CD4-positive, alpha-beta T cell treated with Interleukin-1 beta for 1 hour (primary cell): Measurements from ENCODE around the gene ARID5B.
A peak's percentile ranks its signal among the peaks of the same experiment; 100 is the strongest.

Source experiments
- DNase-seq, 2 donors: peaks; one replicate each; pipeline ENCODE4 v3.0.0-alpha.2; 2020 to 2022

ARID5B gene

DNA sequence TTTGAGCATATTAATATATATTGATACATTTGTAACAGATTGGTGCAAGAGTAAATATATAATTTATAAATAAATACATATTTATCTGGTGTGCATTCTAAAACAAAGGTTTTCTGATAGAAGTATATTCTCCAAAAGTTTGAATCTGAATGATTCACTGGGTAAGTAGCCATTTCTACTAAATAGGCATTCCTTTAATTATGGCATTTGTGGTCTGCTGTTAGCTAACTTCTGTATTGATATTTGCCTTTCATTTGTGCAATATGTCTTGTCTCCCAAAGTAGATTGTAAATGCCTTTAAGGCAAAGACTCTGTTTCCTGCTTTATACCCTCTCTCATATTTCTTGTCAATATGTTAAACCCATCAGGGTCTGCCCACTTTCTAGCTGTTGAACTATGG is 11.1 kb upstream of the ARID5B start:
- DNase-seq: no peak

- DNase-seq: no peak
Observed at GRCh38 chr10:61890881-61891409, 10.6 kb upstream of the ARID5B start.

- DNase-seq: no peak
Observed at GRCh38 chr10:61891906-61892585, 9.5 kb upstream of the ARID5B start.

DNA sequence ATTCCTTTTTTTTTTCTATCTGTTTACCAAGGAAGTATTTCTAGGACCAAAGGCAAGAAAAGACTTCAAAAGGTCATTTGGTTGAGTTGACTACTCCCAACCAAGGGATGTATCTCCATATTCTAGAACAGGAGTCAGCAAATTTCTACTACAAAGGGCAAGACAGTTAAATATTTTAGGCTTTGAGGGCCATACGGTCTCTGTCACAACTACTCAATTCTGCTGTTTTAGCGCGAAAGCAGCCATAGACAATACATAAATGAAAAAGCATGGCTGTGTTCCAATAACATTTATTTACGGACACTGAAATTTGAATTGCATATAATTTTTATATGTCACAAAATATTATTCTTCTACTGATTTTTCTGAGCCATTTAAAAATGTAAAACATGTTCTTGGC is 8.5 kb upstream of the ARID5B start:
- DNase-seq: no peak

GRCh38 chr10:61894133-61894532 is 7.4 kb upstream of the ARID5B start:
- no peak for DNase-seq

DNA sequence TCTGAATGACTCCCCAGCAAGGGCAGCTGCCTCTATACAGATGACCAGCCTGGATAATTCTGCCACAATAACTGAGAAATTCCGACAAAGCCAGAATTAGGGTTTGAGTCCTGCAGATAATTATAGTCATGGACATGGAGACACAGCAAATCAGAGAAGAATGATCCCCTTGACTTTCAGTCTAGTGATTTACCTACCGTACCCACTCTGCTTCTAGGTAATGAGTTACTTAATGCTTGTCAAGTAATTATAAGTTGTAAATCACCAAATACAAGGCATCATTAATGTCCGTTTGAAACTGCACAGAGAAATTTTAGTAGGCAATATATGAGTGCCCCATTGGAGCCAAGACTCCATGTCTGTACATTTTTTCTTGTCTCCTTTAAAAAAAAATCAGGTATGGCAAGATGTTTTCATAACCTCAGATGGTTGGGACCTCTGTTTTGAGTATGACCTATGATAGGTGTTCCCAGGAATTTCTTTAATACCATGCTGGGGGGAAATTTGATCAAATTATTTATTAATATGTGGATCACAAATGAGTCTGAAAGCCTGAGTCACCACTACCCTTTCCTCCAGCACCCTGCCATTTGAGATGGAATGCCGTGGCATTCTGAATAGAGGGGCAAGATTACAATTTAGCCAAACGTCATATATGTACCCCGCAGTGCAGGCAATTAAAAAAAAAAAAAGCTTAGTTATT is 5.5 kb upstream of the ARID5B start:
- no peak for DNase-seq

DNA sequence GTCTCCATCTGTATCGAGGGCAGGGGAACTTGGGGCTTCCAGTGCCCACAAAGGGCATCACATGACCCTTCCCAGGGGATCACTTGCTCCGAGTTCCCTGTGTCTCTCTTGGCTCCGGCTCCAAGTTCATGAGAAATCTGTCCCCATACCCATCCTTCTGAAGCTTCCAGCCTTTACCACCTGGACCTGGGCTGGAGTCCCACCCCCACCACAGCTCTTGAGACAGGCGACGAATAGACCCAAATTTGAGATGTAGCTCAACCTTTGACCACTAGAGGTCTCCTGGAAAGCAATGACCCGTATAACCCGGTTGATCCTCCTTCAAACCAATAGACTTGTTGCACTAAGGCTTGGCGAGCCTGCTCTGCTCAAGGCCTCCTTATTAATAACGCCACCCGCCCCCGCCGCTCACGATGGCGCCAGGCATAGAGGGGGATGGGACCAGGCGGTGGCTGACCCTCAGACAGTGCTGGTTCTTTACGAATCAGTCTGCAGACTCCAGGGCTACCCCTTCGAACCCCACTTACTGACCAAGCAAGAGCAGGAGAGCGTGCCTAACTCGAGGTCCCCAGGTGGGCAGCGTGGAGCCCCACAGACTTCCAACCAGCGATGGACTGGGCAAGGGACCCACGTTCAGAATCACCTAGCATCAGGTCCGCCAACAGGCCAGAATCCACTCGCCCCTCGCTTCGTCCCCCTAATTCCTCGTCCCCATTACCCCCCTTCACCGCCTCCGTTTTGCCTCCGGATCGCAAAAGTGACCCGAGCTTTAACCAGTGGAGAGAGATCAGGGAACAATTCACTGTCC is 4.4 kb upstream of the ARID5B start:
- peak; percentile 76 to 85 for DNase-seq

DNA sequence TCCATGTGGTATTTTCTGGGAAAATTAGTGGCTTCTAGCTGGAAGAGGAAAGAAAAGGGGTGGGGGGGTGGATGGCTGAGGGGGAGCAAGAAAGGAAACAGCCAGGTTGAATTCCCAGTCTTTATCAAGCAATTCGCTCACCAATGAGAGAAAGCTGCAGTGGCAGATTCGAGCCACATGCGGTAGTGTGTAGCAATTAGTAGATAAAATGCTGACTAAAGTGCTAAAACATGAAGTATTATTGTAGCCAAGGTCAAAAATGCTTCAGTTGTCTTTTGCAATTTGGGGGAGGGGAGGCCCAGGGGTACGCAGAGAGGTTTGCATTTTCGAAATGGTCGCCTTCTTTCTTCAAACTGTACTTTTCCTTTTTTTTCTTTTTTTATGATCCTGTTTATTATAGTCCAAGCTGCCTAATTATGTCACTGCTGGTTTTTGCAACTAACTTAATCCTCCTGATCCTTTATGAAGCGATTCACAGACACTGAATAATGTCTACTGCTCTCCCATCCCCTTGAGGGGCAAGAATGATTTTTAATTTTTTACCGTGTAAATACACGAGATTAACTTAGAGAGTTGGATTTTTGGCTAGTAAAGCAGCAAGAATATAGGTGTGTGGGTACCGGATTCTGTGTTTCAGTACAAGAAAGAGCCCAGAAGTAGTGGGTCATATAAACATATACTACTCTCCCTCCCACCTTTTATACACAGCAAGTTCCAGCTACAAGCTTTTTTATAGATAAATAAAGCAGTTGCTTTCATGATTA is 3.6 kb upstream of the ARID5B start:
- peak; percentile 17 to 49 for DNase-seq

DNA sequence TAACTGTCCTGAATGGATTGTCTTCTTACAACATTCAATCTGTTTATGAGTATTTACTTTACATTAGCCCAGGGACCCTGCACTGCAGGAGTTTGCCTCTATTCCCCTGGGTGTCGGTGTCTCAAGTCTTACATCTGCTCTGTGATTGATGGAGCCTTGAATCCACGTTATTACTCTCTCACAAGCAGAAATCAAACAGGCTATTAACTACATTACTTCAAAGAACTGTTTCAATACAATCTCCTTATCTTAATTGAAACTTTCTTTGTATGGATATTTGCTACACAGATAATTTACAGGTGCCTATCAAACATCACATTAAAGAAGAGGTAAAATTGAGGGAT is 3.1 kb upstream of the ARID5B start:
- DNase-seq: no peak

DNA sequence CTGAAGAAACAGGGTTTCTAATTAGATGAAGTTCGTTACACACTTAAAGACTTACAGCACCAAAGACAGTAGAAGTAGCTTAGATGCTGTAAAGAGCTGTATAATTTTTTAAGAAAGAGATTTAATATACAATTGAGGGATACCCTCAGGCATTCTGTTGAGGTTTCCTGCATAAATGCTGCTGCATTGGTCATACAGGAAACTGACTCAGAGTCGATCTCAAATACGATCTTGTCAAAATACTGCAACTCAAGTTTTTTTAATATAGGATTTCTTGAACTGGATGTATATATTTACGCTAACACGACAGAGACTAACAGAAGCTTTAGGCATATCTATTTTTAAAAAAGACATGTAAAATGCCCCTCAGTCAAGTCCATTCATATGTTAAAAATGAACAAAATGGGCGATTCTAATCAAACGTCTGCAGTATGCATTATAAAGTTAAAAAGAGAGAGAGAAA is 2.4 kb upstream of the ARID5B start:
- DNase-seq: peak in 1 of 2 donors; percentile 42

DNA sequence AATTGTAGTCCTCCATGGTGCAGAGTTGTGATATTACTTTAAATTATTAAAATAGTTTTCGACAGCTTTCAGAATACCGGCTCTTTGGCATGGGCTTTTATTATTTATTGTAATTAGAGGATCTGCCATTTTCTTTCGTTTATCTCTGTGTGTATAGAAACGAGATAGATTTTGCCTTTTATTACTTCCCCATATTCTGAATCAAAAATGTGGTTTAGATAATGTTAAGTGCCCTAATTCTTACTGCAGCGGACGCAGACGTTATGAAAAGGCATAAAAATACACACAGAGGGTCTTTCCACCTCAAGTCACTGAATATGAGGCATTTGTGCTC is 1.9 kb upstream of the ARID5B start:
- no peak for DNase-seq

DNA sequence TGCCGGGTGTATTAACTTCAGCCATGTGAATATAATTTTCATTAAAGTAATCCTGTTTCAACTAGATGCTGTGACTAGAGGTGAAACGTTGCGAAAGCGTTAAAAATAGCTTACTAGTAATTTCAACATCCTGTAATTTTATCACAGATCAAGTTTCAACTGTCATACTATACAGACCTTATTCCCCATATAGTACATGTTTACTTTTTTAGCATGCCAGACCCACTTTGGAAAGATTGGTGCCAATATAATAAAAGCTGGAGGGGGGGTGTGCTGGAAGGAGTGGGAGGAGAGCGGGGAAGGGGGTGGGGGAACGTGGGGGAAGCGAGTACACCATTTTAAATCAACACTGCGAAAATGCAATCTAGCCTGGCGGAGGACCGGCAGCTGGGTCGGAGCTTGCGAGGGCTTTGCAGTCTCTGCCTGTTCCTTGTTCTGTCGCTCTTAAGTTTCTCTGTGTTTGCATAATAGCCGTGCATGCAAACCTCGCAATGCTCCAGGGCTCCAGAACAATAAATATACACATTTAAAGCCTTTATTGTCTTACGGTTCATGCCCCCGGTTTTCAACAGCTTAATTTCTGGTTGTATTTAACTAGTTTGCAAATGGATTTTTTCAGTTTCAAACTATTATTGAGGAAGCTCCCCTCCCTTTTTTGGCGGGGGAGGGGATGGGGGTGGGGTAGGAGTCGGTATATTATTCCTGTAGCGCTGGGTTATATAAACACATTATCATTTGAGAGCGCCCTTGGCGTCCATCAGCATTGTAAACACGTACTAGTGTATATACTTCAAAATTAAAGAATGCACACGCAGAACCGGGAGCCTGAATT is 1.3 kb upstream of the ARID5B start:
- peak; percentile 65 to 80 for DNase-seq

GRCh38 chr10:61901829-61902444 is 438 bp downstream of the ARID5B start:
- no peak for DNase-seq

GRCh38 chr10:61902445-61903220 is 1.1 kb downstream of the ARID5B start:
- peak; percentile 69 to 77 for DNase-seq

DNA sequence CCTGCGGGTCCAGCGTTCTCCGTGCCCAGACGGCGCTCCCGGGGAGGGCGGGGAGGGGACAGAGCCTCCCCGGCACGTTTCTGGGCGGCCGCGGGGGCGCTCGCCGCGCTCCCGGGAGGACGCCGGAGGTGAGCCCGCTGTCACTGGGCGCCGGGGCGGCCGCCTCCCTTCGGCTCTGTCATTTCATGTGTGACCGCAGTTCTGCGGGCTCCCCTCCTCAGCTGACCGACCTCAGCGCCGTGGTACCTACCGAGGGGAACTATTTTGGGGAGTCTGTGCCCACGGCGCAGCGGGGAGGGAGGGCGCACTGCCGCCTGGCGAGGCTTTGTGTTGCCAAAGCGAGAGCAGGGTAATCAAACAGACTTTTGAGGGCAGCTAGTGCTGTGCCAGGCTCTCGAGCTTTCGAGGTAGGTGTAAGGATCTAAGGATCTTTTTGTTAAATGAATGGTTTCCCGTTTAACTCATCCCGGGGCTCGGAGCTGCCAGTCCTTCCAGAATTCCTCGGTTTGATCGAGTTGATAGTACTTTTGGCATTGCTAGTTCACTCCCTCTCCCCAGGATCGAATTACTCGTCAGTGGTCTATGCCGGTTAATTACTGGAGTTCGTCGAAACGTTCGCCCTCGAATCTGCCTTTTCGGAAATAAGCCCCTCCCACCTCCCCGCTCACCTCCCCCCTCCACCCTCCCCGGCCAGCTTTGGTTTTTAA is 1.9 kb downstream of the ARID5B start:
- peak; percentile 74 to 81 for DNase-seq

DNA sequence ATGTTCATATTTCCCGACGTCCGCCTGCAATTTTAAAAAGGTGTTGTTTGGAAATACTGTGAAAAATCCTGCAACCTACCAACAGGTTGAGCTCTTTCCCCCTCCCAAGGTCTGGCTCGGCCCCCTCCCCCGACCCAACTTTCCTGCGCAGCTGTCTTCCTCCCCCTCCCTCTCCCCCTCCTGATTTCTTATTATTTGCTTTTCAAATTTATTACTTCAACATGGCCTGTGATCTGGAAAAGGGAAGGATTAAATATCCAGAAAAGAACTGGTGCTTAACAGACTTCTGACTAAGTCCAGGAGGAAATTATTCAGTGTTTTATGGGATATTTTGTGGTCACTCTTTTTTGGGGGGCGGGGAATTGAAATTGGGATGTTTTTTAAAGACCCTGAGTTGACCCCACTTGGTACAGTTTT is 2.4 kb downstream of the ARID5B start:
- no peak for DNase-seq

GRCh38 chr10:61904733-61905725 is 3.5 kb downstream of the ARID5B start:
- DNase-seq: peak; percentile 53 to 69

GRCh38 chr10:61905837-61906561 is 4.5 kb downstream of the ARID5B start:
- DNase-seq: no peak
